Lower leg skin (tissue), 4 donors: ENCODE measurements around the gene SLC28A3. TPM values are rescaled to one million over a fixed set of nuclear protein-coding genes. Genes with fewer than 3 reads are reported as not detected.

Experiments used
- DNase-seq, 2 donors: peaks; one replicate each; pipeline ENCODE4 v3.0.0-alpha.2; 2019; ENCODE audit warnings: low spot score in 2 of 2
- H3K4me3 ChIP-seq: fragments of 200-600 bp; sonication (generic); 2 replicates; pipeline ENCODE4 v1.5.1; 2017; ENCODE audit warnings: mild to moderate bottlenecking, low read depth; ENCODE audit not compliant: poor library complexity, severe bottlenecking
- CTCF ChIP-seq, 3 donors: fragments of 450-650 bp; IDR thresholded peaks; one replicate each; pipeline ENCODE4 v1.5.1; 2016; ENCODE audit warnings: antibody characterized with exemption in 3 of 3, mild to moderate bottlenecking in 3 of 3, moderate library complexity in 2 of 3
- POLR2A ChIP-seq, 2 donors: fragments of 450-650 bp; IDR thresholded peaks; one replicate each; pipeline ENCODE4 v1.6.1; 2016 to 2017; ENCODE audit warnings: antibody characterized with exemption in 2 of 2, mild to moderate bottlenecking in 1 of 2, moderate library complexity in 1 of 2
- WGBS, 2 donors: methylation state at CpG; one replicate each; pipeline ENCODE4 v1.1.5; 2018; 5-methylcytosine and 5-hydroxymethylcytosine counted together
- intact Hi-C: fragments of 100-400 bp; cut with DNase I; formaldehyde crosslinking; loops from one replicate; pipeline ENCODE4 v1.15.0; 2023; ENCODE audit warnings: low total_unique reads
- total RNA-seq, 4 donors: library from RNA; depleted of rRNA; stranded (reverse); fragments of >200 nt; gene quantifications; one replicate each; pipeline ENCODE4 v1.1.0, GENCODE V29; 2016

Gene SLC28A3
- total RNA-seq, 4 donors from 2014 or later = 9.5 to 19.0 (median 13.6) TPM

DNA sequence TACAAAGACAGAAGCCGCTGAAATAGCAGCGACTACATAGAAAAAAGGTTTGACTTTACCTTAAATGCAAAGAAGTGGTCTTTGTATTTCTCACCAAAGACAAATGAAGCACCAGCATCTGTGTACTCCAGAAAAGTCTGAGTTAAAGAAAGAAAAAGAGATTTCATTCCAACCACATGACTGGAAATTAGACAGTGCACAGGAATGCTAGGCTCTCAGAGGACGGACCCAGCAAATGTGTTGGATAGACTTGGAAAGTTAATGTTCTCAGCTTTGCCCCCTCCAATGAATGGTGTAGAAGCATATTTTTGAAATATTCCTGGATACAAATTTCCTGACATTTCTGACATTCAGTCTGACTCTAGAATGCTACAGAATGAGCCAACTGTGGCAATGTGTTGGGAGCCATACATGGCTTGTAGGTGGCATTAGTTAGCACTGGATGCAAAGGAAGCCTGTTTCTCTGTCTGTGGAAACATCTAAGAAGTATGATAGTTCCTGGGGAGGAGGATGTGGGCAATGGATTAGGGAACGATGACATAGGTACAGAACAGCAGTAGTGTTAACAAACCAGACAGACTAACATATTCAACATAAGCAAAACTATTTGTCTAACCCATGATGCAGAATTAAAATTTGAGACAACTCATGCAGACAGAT, 43.3 kb downstream of the SLC28A3 start:
- no peak for DNase-seq
- TF ChIP-seq CTCF (IDR thresholded peaks at IDR 0.05) = no peak
- no peak for TF ChIP-seq POLR2A (IDR thresholded peaks at IDR 0.05)
- intact Hi-C loops = no loop called here
- no peak overlapping the region for H3K4me3 ChIP-seq
- WGBS, 2 donors = 90 to 91% methylated on average over 4 of the region's 4 CpGs

- WGBS, 2 donors = 70 to 72% methylated on average over 7 of the region's 7 CpGs
- DNase-seq = no peak
- H3K4me3 ChIP-seq = no peak overlapping the region
- TF ChIP-seq POLR2A (IDR thresholded peaks at IDR 0.05) = no peak
- intact Hi-C loops = no loop called here
Observed at GRCh38 chr9:84296146-84296843, 44.3 kb downstream of the SLC28A3 start.

GRCh38 chr9:84294241-84294950, 46.2 kb downstream of the SLC28A3 start:
- intact Hi-C loops = no loop called here

GRCh38 chr9:84293001-84293798, 47.4 kb downstream of the SLC28A3 start:
- intact Hi-C loops = no loop called here
- DNase-seq = no peak
- no peak overlapping the region for H3K4me3 ChIP-seq
- WGBS, 2 donors = 67 to 79% methylated on average over 4 of the region's 4 CpGs
- TF ChIP-seq POLR2A (IDR thresholded peaks at IDR 0.05) = no peak
- no peak for TF ChIP-seq CTCF (IDR thresholded peaks at IDR 0.05)

More at GRCh38 chr9:84294241-84294950, 46.2 kb downstream of the SLC28A3 start:
- no peak overlapping the region for H3K4me3 ChIP-seq
- TF ChIP-seq CTCF (IDR thresholded peaks at IDR 0.05) (no peak), POLR2A (IDR thresholded peaks at IDR 0.05) (no peak)
- DNase-seq = no peak
- WGBS, 2 donors = 91 to 94% methylated on average over 5 of the region's 5 CpGs

GRCh38 chr9:84285381-84285780, 55.2 kb downstream of the SLC28A3 start:
- intact Hi-C loops = no loop called here
- H3K4me3 ChIP-seq = no peak overlapping the region
- TF ChIP-seq POLR2A (IDR thresholded peaks at IDR 0.05) (no peak), CTCF (IDR thresholded peaks at IDR 0.05) (no peak)
- 75 to 81% methylated on average over 2 of the region's 2 CpGs for whole genome bisulfite sequencing, 2 donors
- no peak for DNase-seq
